HEK293 (cell line): Measurements from ENCODE around the gene SSX2.
"Not testable (repeated sequence)": the region's sequence is repeated elsewhere in the genome, so short reads cannot be mapped to it uniquely, and the experiment has no call there.

Experiments used
- MYNN ChIP-seq: fragments of 450-650 bp; formaldehyde crosslinking; IDR thresholded peaks from 2 replicates; pipeline ENCODE4 v1.5.1; 2016; ENCODE audit warnings: missing biosample characterization, missing genetic modification characterization, borderline replicate concordance
- PRDM10 ChIP-seq: fragments of 450-650 bp; formaldehyde crosslinking; IDR thresholded peaks from 2 replicates; pipeline ENCODE4 v1.5.1; 2016; ENCODE audit warnings: missing biosample characterization, missing genetic modification characterization
- TCF7L2 ChIP-seq: IDR thresholded peaks from 2 replicates; pipeline ENCODE4 v1.6.1; 2011; ENCODE audit warnings: low read depth, mild to moderate bottlenecking, inconsistent platforms, low read length, moderate library complexity, borderline replicate concordance
- ZNF138 ChIP-seq: fragments of 450-650 bp; formaldehyde crosslinking; IDR thresholded peaks from 2 replicates; pipeline ENCODE4 v1.5.1; 2016; ENCODE audit warnings: missing biosample characterization, missing genetic modification characterization, borderline replicate concordance
- ZNF23 ChIP-seq: fragments of 450-650 bp; formaldehyde crosslinking; IDR thresholded peaks from 2 replicates; pipeline ENCODE4 v1.5.1; 2016; ENCODE audit warnings: missing biosample characterization, missing genetic modification characterization, borderline replicate concordance
- ZNF391 ChIP-seq: fragments of 450-650 bp; formaldehyde crosslinking; IDR thresholded peaks from 2 replicates; pipeline ENCODE4 v1.5.1; 2016; ENCODE audit warnings: low read depth, missing biosample characterization, missing genetic modification characterization, borderline replicate concordance
- ZNF658 ChIP-seq: fragments of 450-650 bp; formaldehyde crosslinking; IDR thresholded peaks from 2 replicates; pipeline ENCODE4; 2016; ENCODE audit warnings: missing biosample characterization, missing genetic modification characterization
- ZNF768 ChIP-seq: fragments of 450-650 bp; formaldehyde crosslinking; IDR thresholded peaks from 2 replicates; pipeline ENCODE4 v1.5.1; 2018; ENCODE audit warnings: missing biosample characterization, mild to moderate bottlenecking, missing genetic modification characterization
- ZNF785 ChIP-seq: fragments of 450-650 bp; formaldehyde crosslinking; IDR thresholded peaks from 2 replicates; pipeline ENCODE4 v1.5.1; 2016; ENCODE audit warnings: missing biosample characterization, missing genetic modification characterization
- TF ChIP-seq, protein P1 (sequence below): fragments of 450-650 bp; formaldehyde crosslinking; IDR thresholded peaks from 2 replicates; pipeline ENCODE4 v1.5.1; 2016; ENCODE audit warnings: missing biosample characterization, missing genetic modification characterization
- TF ChIP-seq, protein P2 (sequence below): fragments of 450-650 bp; formaldehyde crosslinking; IDR thresholded peaks from 2 replicates; pipeline ENCODE4 v1.5.1; 2016; ENCODE audit warnings: missing biosample characterization, missing genetic modification characterization

DNA sequence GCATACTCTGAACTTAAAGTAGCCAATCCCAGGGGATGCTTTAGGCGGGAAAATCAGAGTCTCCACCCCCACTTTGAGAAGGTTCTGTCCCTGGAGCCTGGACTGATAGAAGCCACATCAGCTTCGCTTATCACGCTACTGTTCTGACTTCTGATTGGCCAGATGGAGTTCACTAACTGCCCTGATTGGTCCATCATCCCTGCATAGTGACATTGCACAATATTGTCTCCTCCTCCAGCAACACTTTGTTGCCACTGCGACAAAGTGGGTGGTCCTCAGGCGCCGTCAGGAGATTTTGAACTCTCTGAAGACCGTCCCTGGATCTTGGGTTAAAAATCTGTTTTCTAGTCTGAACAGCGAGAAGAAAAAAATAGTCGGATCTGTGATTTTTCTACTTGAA lies 52.2 kb downstream of the SSX2 start, which contains the start of gene SSX7:
- TF ChIP-seq TCF7L2; PRDM10 (tag by site-specific recombination); ZNF785 (tag by site-specific recombination); ZNF391 (tag by site-specific recombination); MYNN (tag by site-specific recombination); ZNF138 (tag by site-specific recombination); ZNF658 (tag by site-specific recombination); ZNF768 (tag by site-specific recombination); ZNF23 (tag by site-specific recombination): not testable (repeated sequence)
- TF ChIP-seq, protein P1, sequence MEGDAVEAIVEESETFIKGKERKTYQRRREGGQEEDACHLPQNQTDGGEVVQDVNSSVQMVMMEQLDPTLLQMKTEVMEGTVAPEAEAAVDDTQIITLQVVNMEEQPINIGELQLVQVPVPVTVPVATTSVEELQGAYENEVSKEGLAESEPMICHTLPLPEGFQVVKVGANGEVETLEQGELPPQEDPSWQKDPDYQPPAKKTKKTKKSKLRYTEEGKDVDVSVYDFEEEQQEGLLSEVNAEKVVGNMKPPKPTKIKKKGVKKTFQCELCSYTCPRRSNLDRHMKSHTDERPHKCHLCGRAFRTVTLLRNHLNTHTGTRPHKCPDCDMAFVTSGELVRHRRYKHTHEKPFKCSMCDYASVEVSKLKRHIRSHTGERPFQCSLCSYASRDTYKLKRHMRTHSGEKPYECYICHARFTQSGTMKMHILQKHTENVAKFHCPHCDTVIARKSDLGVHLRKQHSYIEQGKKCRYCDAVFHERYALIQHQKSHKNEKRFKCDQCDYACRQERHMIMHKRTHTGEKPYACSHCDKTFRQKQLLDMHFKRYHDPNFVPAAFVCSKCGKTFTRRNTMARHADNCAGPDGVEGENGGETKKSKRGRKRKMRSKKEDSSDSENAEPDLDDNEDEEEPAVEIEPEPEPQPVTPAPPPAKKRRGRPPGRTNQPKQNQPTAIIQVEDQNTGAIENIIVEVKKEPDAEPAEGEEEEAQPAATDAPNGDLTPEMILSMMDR (tag by site-specific recombination) = not testable (repeated sequence)
- TF ChIP-seq, protein P2, sequence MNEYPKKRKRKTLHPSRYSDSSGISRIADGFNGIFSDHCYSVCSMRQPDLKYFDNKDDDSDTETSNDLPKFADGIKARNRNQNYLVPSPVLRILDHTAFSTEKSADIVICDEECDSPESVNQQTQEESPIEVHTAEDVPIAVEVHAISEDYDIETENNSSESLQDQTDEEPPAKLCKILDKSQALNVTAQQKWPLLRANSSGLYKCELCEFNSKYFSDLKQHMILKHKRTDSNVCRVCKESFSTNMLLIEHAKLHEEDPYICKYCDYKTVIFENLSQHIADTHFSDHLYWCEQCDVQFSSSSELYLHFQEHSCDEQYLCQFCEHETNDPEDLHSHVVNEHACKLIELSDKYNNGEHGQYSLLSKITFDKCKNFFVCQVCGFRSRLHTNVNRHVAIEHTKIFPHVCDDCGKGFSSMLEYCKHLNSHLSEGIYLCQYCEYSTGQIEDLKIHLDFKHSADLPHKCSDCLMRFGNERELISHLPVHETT (tag by site-specific recombination) = not testable (repeated sequence)
